HG02588 (cell line): ENCODE measurements around the gene SMC4.

ENCODE experiments used
- ATAC-seq: cut with Tn5 transposase; IDR thresholded peaks from one replicate; pipeline ENCODE4 v1.9.1; 2021; ENCODE audit warnings: mild to moderate bottlenecking, moderate library complexity; ENCODE audit not compliant: unreplicated experiment

The SMC4 gene

DNA sequence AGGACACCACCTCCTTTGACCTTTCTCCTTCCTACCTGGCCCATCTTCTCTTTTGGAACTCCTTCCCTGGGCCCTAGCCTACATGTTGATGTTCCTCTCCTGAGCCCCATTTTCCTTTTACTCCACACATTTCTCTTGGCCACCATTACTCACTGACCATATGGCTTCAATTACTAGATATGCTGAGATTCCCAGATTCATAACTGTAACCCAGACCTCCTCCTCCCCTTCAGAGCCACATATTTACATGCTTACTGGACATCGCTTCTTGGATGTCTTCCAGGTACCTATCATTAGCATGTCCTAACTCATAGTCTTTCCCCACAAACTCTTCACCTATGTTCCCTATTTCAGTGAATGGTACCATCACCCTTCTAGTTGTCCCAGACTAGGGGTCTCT, 74.5 kb downstream of the SMC4 start:
- no peak for ATAC-seq

DNA sequence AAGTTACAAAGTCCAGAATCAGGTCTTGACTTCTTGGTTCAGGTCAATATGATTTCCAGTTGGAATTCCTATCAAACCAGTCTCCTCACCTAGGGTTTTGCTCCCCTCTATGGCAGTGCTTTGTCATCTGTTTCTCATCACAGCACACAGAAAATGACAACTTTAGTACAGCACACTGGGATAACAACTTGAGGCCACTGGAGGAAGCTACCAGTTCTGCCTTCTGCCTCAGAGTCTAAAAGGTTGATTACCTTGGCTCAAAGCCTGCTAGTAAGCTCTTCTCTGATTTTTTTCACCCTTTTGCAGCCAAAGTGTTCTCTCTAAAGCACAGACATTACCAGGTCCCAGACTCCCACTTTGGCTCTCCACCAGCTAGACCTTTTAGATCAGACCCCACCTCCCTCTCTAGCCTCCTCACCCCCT, 75.0 kb downstream of the SMC4 start:
- ATAC-seq: no peak

DNA sequence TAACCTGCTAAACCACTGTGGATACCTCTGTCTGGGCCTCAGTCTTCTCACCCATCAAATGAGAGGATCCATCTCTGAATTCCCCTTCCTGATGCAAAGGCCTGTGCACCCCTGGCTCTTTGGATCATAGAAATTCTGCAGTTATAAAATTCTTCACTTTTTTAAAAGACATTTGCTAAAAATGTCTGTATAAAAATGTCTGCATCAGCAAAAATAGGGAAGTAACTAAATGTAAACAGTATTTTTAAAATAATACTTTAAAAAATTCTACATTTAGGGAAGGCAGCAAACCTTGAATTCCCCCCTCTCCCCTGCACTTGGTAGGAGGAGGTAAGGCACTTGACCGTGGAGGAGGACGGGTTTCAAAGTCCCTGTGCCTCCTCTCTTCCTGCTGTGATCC, 75.7 kb downstream of the SMC4 start:
- ATAC-seq: no peak

DNA sequence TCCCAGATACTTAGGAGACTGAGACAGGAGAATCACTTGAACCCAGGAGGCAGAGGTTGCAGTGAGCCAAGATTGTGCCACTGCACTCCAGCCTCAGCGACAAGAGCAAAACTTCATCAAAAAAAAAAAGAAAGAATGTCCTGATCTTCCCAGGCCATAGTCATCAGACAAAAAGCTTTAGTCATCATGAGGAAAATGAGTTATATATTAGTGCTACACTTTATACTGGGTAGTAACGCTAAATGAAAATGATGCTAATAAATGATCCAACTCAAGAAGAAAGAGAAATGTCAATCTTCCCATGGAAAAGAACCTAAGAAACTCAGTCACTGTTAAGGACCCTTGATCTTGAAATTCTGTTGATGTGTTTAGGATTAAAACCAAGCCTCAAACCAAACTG, 76.4 kb downstream of the SMC4 start:
- ATAC-seq: no peak

DNA sequence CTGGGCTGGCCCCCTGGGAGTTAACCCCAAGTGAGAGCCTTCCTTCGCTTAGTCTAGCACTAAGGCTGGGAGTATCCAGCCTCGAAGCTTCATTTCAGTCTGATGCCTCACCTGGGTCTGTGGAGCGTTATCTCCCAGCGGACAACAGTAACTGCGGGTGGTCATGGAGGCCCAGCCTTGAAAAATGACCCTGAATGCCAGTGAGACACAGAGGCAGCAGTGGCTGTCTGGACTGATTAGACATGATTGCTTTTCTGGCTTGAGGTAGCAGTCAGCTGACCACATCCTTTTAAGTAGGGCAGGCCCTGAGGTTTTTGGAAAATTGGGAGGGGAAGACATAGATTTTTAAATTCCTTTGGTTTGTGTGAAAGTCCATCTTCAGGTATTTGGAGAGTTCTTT, 78.3 kb downstream of the SMC4 start:
- ATAC-seq: no peak

DNA sequence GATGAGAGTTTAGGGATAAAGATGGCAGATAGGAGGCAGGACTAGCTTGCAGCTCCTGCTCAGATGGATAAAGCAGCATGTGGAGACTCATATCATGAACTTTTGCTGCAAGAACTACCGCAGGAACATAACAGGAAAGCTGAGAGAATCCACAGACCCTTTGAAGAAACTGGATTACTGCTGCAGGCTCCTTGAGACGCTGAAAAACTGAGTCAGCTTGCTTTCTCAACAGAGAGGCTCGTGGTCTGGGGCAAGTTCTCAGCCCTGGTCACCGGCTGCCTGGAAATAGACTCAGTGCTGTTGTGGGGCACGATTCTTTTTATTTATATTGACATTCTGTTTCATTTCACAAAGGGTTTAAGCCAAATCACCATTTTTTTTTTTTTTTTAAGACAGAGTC, 78.9 kb downstream of the SMC4 start:
- ATAC-seq: no peak

DNA sequence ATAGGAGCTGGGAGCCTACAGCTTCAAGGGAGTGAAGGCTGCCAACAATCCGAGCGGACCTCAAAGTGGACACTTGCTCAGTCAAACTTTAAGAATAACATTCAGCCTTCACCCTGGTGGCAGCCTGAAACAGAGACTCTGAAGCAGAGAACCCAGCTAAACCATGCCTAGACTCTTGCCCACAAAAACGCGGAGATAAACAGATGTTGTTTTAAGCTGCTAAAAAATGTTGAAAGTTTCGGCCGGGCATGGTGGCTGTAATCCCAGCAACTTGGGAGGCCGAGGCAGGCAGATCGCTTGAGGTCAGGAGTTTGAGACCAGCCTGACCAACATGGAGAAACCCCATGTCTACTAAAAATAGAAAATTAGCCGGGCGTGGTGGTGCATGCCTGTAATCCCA, 79.9 kb downstream of the SMC4 start:
- ATAC-seq: no peak

DNA sequence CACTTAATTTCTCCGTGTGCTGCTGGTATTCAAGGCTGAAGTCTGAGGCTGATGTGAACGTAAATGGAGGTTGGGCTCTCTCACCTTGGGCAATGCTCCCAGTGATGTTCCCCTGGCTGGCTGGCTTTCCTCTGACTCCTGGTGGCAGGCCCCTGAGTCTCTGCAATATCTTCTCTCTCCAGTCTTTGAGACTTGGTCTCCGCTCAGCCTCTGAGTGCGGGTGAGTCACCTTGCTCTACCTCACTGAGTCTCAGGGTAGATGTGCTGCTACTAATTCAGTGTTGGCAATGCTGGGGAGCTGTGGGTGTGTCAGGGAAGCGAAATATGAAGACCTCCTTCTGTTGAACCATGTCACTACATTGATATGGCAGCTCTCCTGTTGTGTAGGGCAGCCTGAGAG, 81.5 kb downstream of the SMC4 start:
- ATAC-seq: no peak

DNA sequence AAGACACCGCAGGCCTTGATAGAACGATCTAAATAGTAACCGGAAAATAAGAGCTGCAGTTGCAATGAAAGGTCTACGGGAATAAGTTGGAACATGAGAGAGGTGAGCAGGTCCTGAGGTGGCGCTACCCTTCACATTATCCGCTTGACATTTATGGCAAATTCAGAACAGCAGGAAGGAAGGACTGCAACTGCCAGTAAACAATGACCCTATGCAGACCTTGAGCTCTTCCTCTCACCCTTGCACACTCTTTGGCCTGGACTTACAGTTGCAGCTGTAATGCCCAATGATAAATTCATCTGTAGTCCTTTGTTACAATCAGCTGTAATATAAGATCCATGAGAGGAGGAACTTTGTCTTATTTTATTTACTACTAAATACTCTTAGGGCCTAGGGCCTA, 82.4 kb downstream of the SMC4 start:
- ATAC-seq: no peak

DNA sequence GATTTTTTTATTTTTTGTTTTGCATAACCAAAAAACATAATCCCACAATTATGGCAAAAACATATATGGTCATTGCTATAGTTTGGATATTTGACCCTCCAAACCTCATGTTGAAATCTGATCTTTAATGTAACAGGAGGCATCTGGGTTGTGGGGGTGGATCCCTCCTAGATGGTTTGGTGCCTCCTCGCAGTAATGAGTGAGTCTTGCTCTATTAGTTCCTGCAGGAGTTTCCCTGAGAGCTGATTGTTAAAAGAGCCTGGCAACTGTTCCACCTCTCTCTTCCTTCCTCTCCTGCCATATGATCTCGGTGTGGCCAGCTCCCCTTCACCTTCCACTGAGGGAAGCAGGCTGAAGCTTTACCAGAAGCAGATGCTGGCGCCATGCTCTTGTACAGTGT, 83.3 kb downstream of the SMC4 start:
- ATAC-seq: no peak
